Epithelial cell of proximal tubule (primary cell): Measurements from ENCODE around the gene ZNF609. TPM values are rescaled to one million over a fixed set of nuclear protein-coding genes. Genes with fewer than 3 reads are reported as not detected.

Experiments
- DNase-seq: peaks from one replicate; pipeline ENCODE4 v3.0.0-alpha.2; 2011; ENCODE audit warnings: low read depth
- H3K4me3 ChIP-seq: 2 replicates; pipeline ENCODE4 v1.5.1; 2011; ENCODE audit warnings: low read depth, mild to moderate bottlenecking, low read length
- total RNA-seq: library from RNA; depleted of rRNA; stranded (reverse); fragments of >200 nt; gene quantifications from 2 replicates; pipeline ENCODE4 v1.2.3, GENCODE V29; 2015
- TF ChIP-seq, protein P1 (sequence below): conservative IDR thresholded peaks from 2 replicates; pipeline ENCODE4 v1.5.1; 2012; ENCODE audit warnings: low read depth, mild to moderate bottlenecking, low read length

The ZNF609 gene
- total RNA-seq, 1 donor from 2014 or later = 11.0 TPM

- TF ChIP-seq, protein P1, sequence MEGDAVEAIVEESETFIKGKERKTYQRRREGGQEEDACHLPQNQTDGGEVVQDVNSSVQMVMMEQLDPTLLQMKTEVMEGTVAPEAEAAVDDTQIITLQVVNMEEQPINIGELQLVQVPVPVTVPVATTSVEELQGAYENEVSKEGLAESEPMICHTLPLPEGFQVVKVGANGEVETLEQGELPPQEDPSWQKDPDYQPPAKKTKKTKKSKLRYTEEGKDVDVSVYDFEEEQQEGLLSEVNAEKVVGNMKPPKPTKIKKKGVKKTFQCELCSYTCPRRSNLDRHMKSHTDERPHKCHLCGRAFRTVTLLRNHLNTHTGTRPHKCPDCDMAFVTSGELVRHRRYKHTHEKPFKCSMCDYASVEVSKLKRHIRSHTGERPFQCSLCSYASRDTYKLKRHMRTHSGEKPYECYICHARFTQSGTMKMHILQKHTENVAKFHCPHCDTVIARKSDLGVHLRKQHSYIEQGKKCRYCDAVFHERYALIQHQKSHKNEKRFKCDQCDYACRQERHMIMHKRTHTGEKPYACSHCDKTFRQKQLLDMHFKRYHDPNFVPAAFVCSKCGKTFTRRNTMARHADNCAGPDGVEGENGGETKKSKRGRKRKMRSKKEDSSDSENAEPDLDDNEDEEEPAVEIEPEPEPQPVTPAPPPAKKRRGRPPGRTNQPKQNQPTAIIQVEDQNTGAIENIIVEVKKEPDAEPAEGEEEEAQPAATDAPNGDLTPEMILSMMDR = no peak
- no peak for DNase-seq
- no peak overlapping the region for H3K4me3 ChIP-seq
Measured at GRCh38 chr15:64618540-64618939, 158.2 kb downstream of the ZNF609 start.

DNA sequence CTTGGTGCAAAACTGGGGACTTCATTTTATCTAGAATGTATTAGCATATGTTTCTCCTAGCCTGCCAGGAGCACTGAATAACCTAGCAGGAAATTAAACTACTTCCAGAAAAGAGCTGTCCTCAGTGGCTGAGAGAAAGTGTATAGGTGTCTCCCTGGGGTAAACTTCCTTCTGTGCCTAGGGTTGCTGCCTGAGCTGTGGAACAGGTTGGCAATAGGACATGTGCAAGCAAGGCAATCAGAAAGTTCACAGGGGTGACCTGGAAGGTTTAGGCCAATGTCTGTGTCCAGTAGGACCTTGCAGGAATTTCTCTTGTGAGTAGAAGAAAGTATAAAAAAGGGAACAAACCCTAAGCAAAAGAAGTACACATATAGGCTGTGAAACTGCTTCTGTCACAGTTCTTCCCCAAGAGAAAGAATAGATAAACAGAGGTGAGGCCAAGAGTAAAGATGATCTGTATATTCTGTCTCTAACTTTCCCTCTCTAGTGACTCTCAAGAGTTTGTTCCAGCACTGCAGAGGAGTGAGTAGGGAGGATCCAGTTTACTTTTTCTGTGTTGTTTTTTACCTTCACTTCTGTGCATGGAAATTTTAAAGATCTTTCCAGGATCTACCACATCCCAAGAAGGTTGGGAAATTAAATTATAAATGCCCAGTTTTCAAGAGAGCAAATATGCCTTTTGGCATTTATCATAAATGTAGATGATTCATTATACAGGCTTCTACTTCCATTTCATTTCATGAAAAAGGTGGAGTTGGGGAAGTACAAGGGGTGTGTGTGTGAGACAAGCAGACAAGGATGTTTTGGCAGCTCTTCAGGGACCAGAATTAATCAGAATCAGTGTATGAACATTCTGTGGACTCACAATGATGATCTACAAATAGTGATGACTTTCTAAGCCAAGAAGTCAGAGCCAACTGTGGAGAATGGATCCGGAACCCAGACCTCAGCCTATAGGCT, 159.8 kb downstream of the ZNF609 start:
- no peak for DNase-seq
- TF ChIP-seq, protein P1 = no peak

DNA sequence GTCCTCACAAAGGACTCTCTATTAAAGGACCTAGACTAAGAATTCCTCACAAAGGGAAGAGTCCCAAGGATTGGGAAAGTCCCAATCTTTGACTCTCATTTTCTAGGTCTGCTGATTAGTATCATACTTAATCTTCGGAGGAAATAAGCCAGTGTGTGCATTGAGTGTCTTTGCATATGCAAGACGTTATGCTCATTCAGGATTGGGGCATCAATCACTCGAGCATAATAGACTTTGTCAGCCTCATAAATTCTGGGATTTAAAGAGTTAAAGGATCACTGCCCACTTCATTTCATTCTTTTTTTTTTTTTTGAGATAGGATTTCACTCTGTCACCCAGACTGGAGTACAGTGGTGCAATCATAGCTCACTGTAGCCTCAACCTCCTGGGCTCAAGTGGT, 160.7 kb downstream of the ZNF609 start:
- H3K4me3 ChIP-seq = no peak overlapping the region
- no peak for DNase-seq
- TF ChIP-seq, protein P1 = no peak

More for the DNA sequence above, 159.8 kb downstream of the ZNF609 start:
- H3K4me3 ChIP-seq = no peak overlapping the region

DNA sequence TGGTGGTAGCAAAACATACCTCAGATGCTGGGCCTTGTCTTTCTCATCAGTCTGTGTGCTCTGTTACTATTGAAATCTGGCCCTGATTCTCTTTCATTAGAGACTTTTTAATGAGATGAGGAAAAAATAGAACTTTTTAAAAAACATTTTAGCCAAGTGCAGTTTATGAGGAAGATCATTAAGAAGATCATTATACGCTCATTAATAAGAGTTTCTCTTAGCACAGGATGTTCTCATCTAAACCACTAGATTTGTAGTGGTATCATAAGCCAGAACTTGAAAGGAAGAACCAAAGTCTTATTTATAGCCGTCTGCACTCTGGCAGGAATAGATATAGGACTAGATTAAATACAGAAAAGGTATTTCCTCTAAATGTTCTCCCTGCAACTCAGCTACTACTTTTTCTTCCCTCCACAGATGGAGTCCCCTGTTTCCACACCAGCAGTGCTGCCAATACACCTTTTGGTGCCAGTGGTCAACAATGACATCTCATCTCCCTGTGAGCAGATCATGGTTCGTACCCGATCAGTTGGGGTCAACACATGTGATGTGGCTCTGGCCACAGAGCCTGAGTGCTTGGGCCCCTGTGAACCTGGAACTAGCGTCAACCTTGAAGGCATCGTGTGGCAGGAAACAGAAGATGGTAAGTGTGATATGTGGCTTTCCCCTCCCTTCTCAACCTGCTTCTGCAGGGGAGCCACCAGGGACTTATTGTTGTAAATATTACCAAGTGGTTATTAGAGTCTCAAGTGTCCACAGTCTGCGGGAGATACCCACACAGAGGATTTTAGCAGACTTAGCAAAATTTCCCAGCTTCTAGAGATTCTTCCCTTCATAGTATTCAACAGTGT, 162.3 kb downstream of the ZNF609 start:
- TF ChIP-seq, protein P1 = no peak
- DNase-seq = no peak
- H3K4me3 ChIP-seq = no peak overlapping the region

- H3K4me3 ChIP-seq = no peak overlapping the region
- no peak for DNase-seq
- TF ChIP-seq, protein P1 = no peak
Measured at GRCh38 chr15:64623347-64623996, 163.1 kb downstream of the ZNF609 start.

DNA sequence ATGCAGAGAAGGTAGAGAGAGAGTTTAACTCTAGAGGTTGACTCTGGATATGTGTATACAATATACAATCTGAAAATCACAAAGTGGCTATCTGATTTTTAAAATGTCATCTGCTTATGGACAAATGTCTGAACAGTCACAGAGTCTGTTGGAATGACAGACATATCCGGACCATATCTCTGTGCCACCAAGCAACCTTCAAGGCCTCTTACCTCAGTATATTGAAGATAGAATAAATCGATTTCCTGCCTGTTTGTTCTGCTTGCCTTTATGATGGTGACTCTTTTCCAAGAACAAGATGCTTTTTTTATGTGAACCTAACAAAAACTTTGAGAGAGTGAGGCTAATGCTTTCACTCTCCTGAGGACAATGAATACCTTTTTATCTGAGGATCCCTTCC, 163.9 kb downstream of the ZNF609 start:
- no peak for DNase-seq
- TF ChIP-seq, protein P1 = no peak
- H3K4me3 ChIP-seq = no peak overlapping the region
